AG08395 (cell line): ENCODE results near the gene PXMP4.
"Not testable (repeated sequence)": the region's sequence is repeated elsewhere in the genome, so short reads cannot be mapped to it uniquely, and the experiment has no call there.

Experiments
- DNase-seq: peaks from one replicate; pipeline ENCODE4 v3.0.0; 2012; ENCODE audit warnings: mixed read lengths, low spot score

The PXMP4 gene

GRCh38 chr20:33703498-33704137 is 16.5 kb downstream of the PXMP4 start:
- DNase-seq: no peak

GRCh38 chr20:33702861-33703260 is 17.2 kb downstream of the PXMP4 start:
- no peak for DNase-seq

- DNase-seq: no peak
Measured at GRCh38 chr20:33701629-33702450, 18.3 kb downstream of the PXMP4 start.

- not testable (repeated sequence) for DNase-seq
Measured at GRCh38 chr20:33700696-33701441, 19.2 kb downstream of the PXMP4 start.

GRCh38 chr20:33698966-33699365 is 21.1 kb downstream of the PXMP4 start:
- not testable (repeated sequence) for DNase-seq

- DNase-seq: peak; percentile 82
Measured at GRCh38 chr20:33697129-33697528, 23.0 kb downstream of the PXMP4 start.

- DNase-seq: no peak
Measured at GRCh38 chr20:33696448-33696847, 23.7 kb downstream of the PXMP4 start.

GRCh38 chr20:33694639-33695012 is 25.5 kb downstream of the PXMP4 start:
- DNase-seq: no peak

- DNase-seq: no peak
Measured at GRCh38 chr20:33693741-33694638, 26.1 kb downstream of the PXMP4 start.

- no peak for DNase-seq
Measured at GRCh38 chr20:33693289-33693688, 26.8 kb downstream of the PXMP4 start.

GRCh38 chr20:33689973-33690372 is 30.1 kb downstream of the PXMP4 start:
- DNase-seq: no peak

GRCh38 chr20:33689493-33689892 is 30.6 kb downstream of the PXMP4 start:
- DNase-seq: no peak

- DNase-seq: no peak
Measured at GRCh38 chr20:33688938-33689424, 31.1 kb downstream of the PXMP4 start.

GRCh38 chr20:33687993-33688937 is 31.8 kb downstream of the PXMP4 start:
- no peak for DNase-seq

- DNase-seq: no peak
Measured at GRCh38 chr20:33687370-33687915, 32.7 kb downstream of the PXMP4 start.

GRCh38 chr20:33686984-33687366 is 33.1 kb downstream of the PXMP4 start:
- DNase-seq: no peak

GRCh38 chr20:33686100-33686983 is 33.8 kb downstream of the PXMP4 start, which contains the start of gene E2F1:
Gene E2F1 (minus strand): TSS chr20:33686385. CDS start chr20:33686264, 121 bp downstream.
- peak; percentile 99 for DNase-seq

GRCh38 chr20:33685328-33686099 is 34.6 kb downstream of the PXMP4 start:
- DNase-seq: peak; percentile 41
